Vagina (tissue), 2 donors: ENCODE data around the gene SEMA6D. TPM values are rescaled to one million over a fixed set of nuclear protein-coding genes. Genes with fewer than 3 reads are reported as not detected.

Experiments
- DNase-seq, 2 donors: peaks; one replicate each; pipeline ENCODE4 v3.0.0-alpha.2; 2017; ENCODE audit errors: extremely low spot score in 2 of 2
- H3K27ac ChIP-seq: fragments of 200-600 bp; sonication (generic); one replicate; pipeline ENCODE4 v1.5.1; 2019
- H3K27me3 ChIP-seq: fragments of 200-600 bp; sonication (generic); one replicate; pipeline ENCODE4 v1.5.1; 2019
- H3K36me3 ChIP-seq, 2 donors: fragments of 200-600 bp; sonication (generic); one replicate each; pipeline ENCODE4 v1.5.1; 2017 to 2019
- H3K4me1 ChIP-seq: fragments of 200-600 bp; sonication (generic); one replicate; pipeline ENCODE4 v1.5.1; 2019
- H3K4me3 ChIP-seq, 2 donors: fragments of 200-600 bp; sonication (generic); 1 replicate in 1 of 2; 2 replicates in 1 of 2; pipeline ENCODE4 v1.5.1; 2016 to 2019
- H3K9me3 ChIP-seq: fragments of 200-600 bp; sonication (generic); one replicate; pipeline ENCODE4 v1.5.1; 2019
- POLR2A ChIP-seq, 2 donors: fragments of 450-650 bp; IDR thresholded peaks; one replicate each; pipeline ENCODE4 v1.6.1; 2017; ENCODE audit warnings: antibody characterized with exemption in 2 of 2, mild to moderate bottlenecking in 2 of 2, moderate library complexity in 2 of 2
- POLR2AphosphoS5 ChIP-seq, 2 donors: sonication (generic); formaldehyde crosslinking; IDR thresholded peaks; one replicate each; pipeline ENCODE4 v1.9.0; 2017; ENCODE audit warnings: antibody characterized with exemption in 2 of 2, mild to moderate bottlenecking in 2 of 2, low read depth in 1 of 2; ENCODE audit not compliant: insufficient read depth in 1 of 2
- intact Hi-C: fragments of 100-400 bp; cut with DNase I; formaldehyde crosslinking; loops from one replicate; pipeline ENCODE4 v1.15.1; 2023
- total RNA-seq: library from RNA; depleted of rRNA; stranded (reverse); fragments of >200 nt; gene quantifications from one replicate; pipeline ENCODE4 v1.2.3, GENCODE V29; 2016
- TF ChIP-seq, protein P1 (sequence below), 3 experiments: fragments of 450-650 bp in 2 of 3; fragments of 200-600 bp in 1 of 3; sonication (generic) in 1 of 3; IDR thresholded peaks; one replicate each; pipeline ENCODE4 v1.5.1; 2017 to 2019; ENCODE audit warnings: antibody characterized with exemption in 3 of 3, mild to moderate bottlenecking in 2 of 3, moderate library complexity in 2 of 3

Gene SEMA6D
- total RNA-seq, 1 donor from 2014 or later: 34.9 TPM

DNA sequence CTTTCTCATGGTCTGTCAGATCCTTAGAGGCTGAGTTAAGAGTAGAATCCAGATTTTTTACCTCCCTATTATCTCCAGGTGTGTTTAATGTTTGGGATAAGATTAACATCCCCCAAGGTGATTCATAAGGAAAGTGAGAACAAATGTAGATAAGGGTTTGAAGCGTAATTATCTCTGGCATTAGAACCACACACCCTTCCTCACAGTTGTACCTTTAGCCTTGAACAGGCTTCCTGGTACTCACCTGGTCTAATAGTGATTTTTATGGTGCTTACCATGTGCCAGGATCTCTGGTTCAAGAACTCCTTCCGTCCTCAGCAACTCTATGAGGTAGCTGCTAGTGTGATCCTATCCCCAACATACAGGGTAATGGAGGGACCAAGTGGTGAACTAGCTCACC is 27.7 kb downstream of the SEMA6D start:
- Histone ChIP-seq H3K27ac (no peak overlapping the region), H3K36me3 (peaks cover 0 to 5% of the 10 kb centered on the region in 2 donors), H3K9me3 (no peaks in the 10 kb centered on the region), H3K4me3 (no peak overlapping the region), H3K27me3 (no peaks in the 10 kb centered on the region), H3K4me1 (peaks cover 3% of the 10 kb centered on the region)
- no peak for DNase-seq
- TF ChIP-seq, protein P1, sequence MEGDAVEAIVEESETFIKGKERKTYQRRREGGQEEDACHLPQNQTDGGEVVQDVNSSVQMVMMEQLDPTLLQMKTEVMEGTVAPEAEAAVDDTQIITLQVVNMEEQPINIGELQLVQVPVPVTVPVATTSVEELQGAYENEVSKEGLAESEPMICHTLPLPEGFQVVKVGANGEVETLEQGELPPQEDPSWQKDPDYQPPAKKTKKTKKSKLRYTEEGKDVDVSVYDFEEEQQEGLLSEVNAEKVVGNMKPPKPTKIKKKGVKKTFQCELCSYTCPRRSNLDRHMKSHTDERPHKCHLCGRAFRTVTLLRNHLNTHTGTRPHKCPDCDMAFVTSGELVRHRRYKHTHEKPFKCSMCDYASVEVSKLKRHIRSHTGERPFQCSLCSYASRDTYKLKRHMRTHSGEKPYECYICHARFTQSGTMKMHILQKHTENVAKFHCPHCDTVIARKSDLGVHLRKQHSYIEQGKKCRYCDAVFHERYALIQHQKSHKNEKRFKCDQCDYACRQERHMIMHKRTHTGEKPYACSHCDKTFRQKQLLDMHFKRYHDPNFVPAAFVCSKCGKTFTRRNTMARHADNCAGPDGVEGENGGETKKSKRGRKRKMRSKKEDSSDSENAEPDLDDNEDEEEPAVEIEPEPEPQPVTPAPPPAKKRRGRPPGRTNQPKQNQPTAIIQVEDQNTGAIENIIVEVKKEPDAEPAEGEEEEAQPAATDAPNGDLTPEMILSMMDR (IDR thresholded peaks at IDR 0.05): no peak
- TF ChIP-seq POLR2A (IDR thresholded peaks at IDR 0.05): no peak
- no peak for TF ChIP-seq POLR2AphosphoS5 (IDR thresholded peaks at IDR 0.05; ENCODE audit: insufficient read depth in 1 of 2, low read depth in 1 of 2)
- intact Hi-C loops: no loop called here

DNA sequence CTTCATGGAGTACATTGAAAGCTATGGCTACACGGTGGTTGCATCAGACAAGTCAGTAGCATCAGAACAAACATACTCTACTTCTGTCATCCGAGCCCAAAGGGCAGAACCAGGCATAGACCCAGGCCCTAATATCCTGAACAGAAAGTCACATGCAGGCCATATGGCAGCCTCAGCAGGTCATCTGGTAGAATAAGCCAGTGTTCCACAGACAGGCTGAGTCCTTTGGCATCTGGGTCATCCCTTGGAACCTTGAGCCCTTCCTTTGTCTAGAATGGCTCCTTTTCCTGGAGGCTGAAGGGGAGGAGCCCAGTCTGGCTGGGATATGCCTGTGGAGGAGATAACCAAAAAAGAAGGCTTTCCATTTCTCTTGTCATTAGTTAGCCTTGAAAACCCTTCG is 29.2 kb downstream of the SEMA6D start:
- H3K9me3 ChIP-seq: no peaks in the 10 kb centered on the region
- peaks cover 14% of the 10 kb centered on the region for H3K4me1 ChIP-seq
- no peak overlapping the region for H3K27ac ChIP-seq
- no peak for TF ChIP-seq POLR2A (IDR thresholded peaks at IDR 0.05)
- no peak for TF ChIP-seq POLR2AphosphoS5 (IDR thresholded peaks at IDR 0.05; ENCODE audit: insufficient read depth in 1 of 2, low read depth in 1 of 2)
- TF ChIP-seq, protein P1 (IDR thresholded peaks at IDR 0.05): no peak
- intact Hi-C loops: no loop called here
- peaks cover 0 to 5% of the 10 kb centered on the region in 2 donors for H3K36me3 ChIP-seq
- no peaks in the 10 kb centered on the region for H3K27me3 ChIP-seq
- no peak overlapping the region for H3K4me3 ChIP-seq
- DNase-seq: no peak

DNA sequence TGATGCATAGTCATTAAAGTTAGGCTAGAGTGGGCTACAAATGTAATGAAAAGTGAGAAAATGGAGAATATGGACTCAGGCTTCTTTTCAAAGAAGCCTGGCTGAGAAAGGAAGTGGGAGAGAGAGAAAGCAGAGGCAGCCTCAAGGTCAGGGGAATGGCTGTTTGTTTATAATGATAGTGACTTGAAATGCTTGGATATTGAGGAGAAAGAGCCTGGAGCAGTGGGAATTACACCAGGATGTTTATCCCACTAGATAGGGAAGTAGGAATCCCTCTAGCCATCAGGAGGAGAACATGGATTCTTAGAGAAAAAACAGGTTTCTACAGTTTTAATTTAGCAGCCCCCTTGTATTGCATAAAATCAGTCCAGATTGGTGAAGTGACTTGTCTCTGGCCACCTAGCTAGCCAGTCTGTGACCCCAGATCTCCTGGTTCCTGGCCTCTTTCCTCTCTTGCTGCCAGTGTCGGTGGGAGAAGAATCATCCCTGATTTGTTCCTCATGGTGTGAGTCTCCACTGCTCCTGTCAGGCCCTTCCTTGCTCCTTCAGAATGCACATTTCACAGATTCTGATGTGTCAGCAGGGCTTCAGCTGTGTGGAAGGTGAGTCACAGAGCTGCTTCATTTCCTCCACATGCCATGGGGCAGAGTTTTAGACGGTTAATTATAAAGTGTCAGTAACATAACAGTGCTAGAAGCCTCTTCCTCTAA is 32.9 kb downstream of the SEMA6D start:
- Histone ChIP-seq H3K27ac (no peak overlapping the region), H3K36me3 (peaks cover 0 to 15% of the 10 kb centered on the region in 2 donors), H3K27me3 (no peaks in the 10 kb centered on the region), H3K9me3 (no peaks in the 10 kb centered on the region), H3K4me1 (peaks cover 14% of the 10 kb centered on the region), H3K4me3 (no peak overlapping the region)
- intact Hi-C loops: no loop called here
- DNase-seq: no peak
- TF ChIP-seq POLR2A (IDR thresholded peaks at IDR 0.05) (no peak), POLR2AphosphoS5 (IDR thresholded peaks at IDR 0.05; ENCODE audit: insufficient read depth in 1 of 2, low read depth in 1 of 2) (no peak)
- TF ChIP-seq, protein P1 (IDR thresholded peaks at IDR 0.05): no peak

DNA sequence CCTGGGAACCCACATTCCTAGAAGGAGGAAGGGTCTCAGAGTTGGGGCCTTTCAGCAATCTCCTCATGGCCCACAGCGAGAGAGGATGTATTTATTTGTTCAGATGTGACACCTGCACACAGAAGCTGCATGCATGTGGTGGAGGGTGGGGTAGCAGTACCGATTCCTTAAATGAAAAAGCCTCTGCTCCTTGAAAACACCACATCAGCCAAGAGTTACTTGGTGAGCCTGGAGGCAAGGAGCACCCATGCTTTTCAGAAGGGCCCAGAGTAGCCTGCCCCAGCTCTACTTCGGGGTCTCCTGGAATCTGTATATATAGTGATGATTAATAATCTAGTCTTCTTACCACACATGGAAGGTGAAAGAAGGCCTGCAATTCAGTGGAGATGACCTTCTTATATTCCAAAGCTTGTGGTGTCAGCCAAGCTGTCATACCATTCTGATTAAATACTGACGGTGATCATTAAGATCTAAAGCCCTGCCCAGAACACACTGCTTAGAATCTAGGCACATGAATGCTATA is 33.5 kb downstream of the SEMA6D start:
- Histone ChIP-seq H3K27ac (no peak overlapping the region), H3K27me3 (no peaks in the 10 kb centered on the region), H3K4me3 (no peak overlapping the region), H3K4me1 (peaks cover 14% of the 10 kb centered on the region), H3K36me3 (peaks cover 0 to 15% of the 10 kb centered on the region in 2 donors), H3K9me3 (no peaks in the 10 kb centered on the region)
- TF ChIP-seq POLR2A (IDR thresholded peaks at IDR 0.05) (no peak), POLR2AphosphoS5 (IDR thresholded peaks at IDR 0.05; ENCODE audit: insufficient read depth in 1 of 2, low read depth in 1 of 2) (no peak)
- TF ChIP-seq, protein P1 (IDR thresholded peaks at IDR 0.05): no peak
- no peak for DNase-seq
- intact Hi-C loops: no loop called here

DNA sequence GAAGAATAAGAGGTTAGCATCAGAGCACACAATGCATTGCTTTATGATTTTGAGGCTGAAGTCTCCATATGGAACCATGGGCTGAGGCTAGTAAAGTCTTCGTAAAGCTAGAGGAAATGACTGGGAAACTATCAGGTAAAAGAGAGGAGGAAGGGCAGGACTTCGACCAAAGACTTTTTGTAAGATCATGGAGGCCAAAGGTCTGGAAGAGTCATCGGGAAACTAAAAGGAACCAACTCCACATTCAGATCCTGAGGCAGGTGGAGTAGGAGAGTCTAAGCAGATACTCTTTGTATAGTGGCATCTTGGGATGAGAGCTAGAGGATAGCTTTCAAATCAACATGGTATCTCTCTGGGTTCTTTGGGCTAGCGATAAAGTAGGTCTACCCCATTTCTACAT is 36.3 kb downstream of the SEMA6D start:
- no peak overlapping the region for H3K27ac ChIP-seq
- no peak for DNase-seq
- no peaks in the 10 kb centered on the region for H3K27me3 ChIP-seq
- no peak overlapping the region for H3K4me3 ChIP-seq
- intact Hi-C loops: no loop called here
- TF ChIP-seq POLR2A (IDR thresholded peaks at IDR 0.05): no peak
- no peaks in the 10 kb centered on the region for H3K9me3 ChIP-seq
- H3K36me3 ChIP-seq: peaks cover 0 to 15% of the 10 kb centered on the region in 2 donors
- peaks cover 14% of the 10 kb centered on the region for H3K4me1 ChIP-seq
